NCI-H2196 treated with DMSO at 0.1 percent for 48 hours (cell line): ENCODE measurements around the gene ZBTB7C.

Source experiments
- DNase-seq: peaks from one replicate; lab custom pipeline; 2025; ENCODE audit not compliant: unreplicated experiment; lab: John Stamatoyannopoulos, UW

The ZBTB7C gene

DNA sequence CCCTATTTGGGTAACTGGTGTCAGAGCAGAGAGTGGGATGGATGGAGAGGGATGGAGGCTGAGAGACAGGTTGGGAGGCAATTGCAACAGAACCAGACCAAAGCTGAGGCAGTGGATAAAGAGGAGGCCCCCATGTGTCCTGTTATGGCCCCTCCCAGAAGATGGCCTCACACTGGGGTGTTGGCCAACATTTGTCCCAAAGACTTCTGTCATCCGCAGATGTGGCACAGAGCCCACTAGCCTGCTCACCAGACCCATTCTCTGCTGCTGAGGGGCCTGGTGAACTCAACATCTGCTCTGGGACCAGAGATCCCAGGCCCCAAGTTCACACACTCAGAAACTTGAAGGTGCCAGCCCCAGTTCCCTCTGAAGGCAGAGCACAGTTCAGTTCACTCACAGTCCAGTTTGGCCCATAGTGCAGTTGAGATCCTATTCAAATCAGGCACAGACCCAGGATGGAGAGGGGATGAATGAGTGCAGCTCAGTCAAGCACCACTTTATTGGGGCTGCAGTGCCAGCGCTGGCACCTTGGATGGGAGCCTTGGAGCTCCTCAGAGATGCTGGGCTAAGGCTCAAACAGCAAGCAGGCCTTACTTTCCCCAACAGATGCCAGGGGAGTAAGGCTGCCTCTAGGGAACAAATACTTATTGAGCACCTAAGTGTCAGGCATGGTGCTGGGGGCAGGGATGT lies 189.2 kb downstream of the ZBTB7C start:
- DNase-seq = no peak

- DNase-seq = no peak
Measured at GRCh38 chr18:48219037-48219809, 190.0 kb downstream of the ZBTB7C start.

DNA sequence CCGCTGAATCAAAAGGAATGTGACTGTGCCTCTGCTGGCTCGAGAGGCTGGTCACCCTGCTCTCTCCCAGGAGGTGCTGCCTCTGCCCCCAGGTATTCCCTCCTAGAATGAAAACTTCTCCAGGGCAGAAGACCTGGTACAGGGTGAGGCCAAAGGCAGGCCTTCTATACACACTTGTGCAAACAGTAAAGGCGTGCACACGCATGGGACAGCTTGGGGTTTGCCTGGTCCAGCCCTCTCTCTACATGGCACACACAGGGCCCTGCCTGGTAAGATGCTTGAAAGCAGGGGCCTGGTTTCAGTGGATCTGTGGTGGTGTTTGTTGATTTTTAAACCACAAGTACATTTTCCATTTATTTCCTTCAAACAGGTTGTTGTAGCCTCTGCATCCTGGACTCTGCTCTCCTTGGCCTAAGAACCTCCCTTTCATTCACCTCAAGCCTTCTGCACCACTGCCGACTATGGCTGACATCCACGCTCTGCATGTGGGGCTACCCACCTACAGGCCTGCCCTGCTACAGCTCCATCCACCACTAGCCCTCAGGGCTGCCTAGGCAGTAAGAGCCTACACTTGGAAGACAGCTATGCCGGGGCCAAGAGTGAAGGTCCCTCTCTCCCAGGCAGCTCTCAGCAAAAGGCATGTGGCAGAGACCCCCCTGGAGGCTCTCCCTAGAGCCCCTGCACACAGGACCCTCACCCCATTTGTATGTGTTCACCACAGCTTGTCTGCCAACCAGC lies 190.7 kb downstream of the ZBTB7C start:
- DNase-seq = no peak

DNA sequence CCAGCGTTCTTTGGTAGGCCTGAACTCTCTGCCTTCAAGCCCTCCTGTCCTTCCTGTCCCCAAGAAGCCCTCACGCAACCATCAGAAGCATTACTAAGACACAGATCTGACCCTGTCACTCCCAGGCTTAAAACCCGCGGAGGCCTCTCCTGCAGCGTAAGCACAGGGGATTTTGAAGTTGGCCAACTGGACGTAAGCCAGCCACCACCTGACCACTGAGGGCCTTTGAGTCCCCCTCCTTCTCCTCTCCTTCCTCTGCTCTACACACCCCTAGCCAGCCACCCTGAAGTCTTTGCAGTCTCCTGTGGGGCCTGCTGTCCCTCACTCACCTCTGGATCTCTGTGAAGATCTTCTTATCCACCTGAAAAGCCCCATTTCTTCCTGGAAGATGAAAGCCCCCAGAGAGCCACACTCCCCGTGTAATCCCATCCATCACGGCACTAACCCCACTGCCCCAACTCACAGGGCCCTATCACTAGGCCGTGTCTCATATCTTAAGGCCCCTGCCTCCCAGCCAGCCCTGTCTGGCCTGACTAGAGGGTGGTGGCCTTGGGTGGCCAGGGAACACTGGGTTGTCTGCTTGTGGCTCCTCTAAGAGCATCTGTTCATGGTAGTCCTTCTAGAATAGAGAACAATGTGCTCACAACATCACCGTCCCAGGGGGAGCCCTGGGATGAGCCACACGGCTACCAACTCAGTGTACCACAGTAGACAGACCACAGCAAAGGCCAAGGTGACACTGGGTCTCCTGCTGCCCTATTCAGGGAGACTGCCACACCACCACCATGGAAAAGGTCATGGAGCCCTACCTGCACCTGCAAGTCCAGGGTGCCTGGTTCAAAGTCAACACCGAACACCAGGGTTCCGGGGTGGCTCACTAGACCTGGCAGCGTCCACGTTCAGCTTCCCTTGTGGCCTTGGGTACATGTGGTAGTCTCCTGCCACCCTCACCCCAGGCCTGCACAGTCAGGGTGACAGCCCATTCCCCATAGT lies 191.6 kb downstream of the ZBTB7C start:
- no peak for DNase-seq

DNA sequence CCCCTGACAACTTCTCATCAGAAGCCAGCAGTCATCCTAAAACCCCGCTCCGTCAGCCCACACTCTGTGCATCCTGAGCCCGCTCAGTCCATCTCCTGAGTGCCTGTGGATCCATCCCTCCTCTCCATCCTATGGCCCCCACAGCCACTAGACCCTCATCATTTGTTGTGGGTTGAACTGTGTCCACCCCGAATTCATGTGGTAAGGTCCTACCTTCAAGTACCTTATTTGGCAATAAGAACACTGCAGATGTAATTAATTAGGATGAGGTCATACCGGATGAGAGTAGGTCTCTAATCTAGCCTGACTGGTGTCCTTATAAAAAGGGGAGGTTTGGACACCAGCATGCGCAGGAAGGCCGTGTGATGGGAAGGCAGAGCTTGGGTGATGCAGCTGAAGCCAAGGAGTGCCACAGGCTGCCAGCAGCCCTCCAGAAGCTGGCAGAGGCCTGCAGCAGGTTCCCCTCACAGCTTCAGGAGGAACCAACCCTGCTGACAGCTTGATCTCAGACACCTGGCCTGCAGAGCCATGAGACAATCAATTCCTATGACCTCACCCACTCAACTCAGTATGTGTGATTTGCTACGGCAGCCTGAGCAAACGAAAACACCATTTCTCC lies 192.4 kb downstream of the ZBTB7C start:
- DNase-seq = peak; percentile 91

DNA sequence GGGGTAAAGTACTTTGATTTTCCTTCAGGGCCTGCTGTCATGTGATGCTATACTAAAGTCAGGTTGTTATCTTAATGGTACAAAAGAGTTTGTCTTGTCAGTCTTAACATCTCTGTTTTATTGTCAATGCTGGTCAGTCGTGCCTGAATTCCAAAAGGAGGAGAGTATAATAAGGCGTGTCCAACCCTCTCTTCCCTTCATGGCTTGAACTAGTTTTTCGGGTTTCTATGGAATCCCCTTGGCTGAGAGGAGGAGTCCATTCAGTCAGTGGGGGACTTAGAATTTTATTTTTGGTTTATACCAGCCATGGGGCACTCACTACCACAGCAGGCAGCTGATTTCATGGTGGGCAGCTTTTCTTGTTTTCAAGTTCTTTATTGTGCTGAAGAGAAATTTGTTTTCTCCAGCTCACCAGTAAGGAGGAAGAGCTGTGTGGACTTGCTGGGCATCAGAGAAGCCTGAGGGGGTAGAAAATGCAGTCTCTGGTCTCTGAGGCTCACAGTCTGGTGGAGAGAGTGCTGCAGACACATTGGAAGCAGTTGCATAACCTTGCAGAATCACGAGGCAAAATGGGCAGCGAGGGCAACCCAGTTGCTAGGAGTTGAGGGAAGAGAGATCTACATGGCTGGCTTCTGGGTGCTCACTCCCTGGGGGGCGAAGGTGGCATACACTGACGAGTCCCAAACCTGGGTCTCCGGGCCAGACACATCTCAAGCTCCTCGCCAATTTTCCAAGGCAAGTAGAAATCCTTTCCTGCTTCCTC lies 193.1 kb downstream of the ZBTB7C start:
- DNase-seq = no peak

DNA sequence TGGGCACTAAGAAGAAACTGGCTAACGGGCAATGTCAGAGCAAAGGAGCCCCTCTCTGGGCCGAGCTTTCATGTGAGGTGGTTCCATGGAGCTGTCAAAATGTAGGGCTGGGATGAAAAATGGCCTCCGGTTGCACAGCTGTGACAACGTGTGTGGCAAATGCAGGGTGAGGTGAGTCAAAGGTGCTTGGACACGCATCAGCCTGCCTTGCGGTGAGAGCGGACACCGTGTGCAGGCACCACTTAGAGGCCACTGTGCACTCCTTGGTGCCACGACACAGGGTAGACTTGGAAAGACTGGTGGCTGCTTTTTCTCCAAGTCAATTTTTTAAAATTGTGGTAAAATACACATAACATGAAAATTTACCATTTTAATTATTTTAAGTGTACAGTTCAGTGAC lies 195.4 kb downstream of the ZBTB7C start:
- DNase-seq = no peak

- DNase-seq = no peak
Measured at GRCh38 chr18:48208432-48209140, 200.6 kb downstream of the ZBTB7C start.

DNA sequence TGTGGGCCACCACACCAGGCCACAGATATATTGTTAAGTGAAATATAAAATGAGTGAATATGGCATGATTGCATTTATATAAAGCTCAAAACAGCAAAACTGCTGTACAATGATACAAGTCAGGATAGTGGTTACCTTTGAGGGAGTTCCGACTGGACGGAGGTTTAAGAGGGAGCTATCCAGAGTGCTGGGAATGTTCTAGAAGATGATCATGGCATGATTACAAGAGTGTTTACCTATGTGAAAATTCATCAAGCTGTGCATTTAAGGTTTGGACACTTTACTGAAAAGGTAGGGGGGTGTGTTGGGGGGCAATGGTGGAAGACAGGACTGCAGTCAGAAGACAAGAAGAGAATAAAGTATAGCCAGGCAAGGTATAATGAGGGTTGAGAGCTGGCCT lies 201.4 kb downstream of the ZBTB7C start:
- no peak for DNase-seq

DNA sequence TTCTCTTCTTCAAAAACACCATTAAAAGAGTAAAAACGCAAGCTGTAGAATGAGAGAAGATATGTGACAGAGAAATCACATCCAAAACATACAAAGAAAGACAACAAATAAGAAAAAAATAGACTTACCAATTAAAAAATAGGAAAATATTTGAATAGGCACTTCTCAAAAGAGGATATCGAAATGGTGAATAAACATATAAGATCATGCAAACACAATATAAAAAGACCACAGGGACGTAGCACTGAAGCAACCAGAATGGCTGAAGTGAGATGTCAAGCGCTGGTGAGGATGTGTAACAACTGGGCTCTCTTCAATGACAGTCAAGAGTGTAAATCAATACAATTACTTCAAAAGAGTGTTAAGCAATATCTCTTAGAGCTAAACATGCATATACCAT lies 202.3 kb downstream of the ZBTB7C start:
- no peak for DNase-seq

- DNase-seq = peak; percentile 31
Measured at GRCh38 chr18:48203961-48204666, 205.1 kb downstream of the ZBTB7C start.

DNA sequence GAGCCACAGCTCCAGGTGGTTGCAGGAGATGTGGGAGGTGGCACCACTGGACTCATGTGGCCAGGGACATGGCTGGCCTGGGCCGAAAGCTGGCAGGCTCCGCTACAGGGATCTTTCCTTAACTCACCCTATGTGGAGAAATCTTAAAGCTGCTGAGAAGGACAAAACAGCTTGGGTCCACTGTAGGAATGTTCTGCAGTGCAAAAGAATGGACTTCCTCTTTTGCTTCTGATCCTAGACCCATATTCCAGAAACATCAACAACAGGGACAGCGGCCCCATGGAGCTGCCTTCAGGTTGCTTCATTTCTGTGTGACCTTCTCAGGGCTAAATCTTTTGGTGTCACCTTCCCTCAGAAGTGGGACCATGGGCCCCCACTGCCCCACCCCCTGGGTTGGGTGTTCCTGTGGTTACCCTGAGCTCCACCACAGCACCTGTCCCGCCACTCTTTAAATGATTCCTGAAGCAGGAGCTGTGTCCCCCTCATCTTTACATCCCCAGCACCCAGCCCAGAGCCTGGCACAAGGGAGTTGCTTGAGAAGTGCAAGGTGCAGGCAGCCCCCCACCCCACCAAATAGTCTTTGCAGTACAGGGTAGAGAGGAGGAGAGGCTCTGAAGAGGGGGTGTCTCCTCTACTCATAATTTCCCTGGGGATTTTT lies 205.8 kb downstream of the ZBTB7C start:
- no peak for DNase-seq

DNA sequence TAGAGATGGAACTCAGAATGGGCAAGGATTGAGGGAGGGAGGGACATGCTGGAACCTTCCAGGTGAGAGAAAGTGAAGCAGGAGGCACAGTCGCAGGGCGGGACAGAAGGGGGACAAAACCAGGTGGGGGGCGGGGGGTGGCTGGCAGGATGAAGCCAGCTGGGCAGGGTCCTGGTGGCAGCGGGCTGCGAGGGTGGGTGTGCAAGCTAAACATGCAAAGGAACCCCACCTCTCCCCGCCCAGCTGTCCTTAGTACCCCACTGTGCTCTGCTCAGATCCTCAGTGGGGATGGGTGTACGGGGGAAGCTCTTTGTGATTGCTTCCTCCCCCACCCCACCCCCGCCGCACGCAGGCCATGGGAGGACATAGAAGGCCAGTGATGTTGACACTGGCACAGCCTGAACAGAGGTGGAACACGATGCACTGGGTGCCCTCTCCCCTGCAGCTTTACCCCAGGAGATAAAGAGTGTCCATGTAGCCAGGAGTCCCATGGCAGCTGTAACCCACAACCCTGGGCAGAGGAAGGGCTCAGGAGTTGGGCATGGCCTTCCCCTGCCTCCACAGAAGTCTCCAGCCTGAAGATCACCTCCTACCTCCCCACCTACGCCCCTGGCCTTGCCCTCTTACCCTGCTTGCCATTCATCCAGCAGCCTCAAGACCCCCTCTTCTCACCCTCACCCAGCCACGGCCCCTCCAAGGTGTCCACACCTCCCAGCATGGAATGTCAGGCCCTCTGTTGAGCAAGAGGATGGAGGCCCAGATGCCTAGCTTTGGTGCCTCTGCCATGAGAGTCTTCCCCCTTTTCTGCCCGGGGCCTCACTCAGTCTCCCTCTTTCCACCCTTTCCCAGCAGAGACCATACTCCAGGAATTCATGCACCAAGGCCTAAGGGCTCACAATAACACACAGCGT lies 206.6 kb downstream of the ZBTB7C start:
- DNase-seq = no peak

- no peak for DNase-seq
Measured at GRCh38 chr18:48202006-48202348, 207.2 kb downstream of the ZBTB7C start.

- DNase-seq = no peak
Measured at GRCh38 chr18:48201337-48202005, 207.7 kb downstream of the ZBTB7C start.

- DNase-seq = no peak
Measured at GRCh38 chr18:48200631-48201336, 208.4 kb downstream of the ZBTB7C start.
